GM12878 (cell line): ENCODE results near the gene PPARD. TPM values are rescaled to one million over a fixed set of nuclear protein-coding genes. Genes with fewer than 3 reads are reported as not detected.

Experiments used
- ASH2L ChIP-seq: fragments of 300-600, 200-600 bp; sonication (generic); IDR thresholded peaks from 2 replicates; pipeline ENCODE4 v1.6.1; 2017; ENCODE audit warnings: low read depth, mild to moderate bottlenecking, borderline replicate concordance
- CBFB ChIP-seq: IDR thresholded peaks from 2 replicates; pipeline ENCODE4 v1.6.1; 2016; ENCODE audit warnings: antibody characterized with exemption, low read depth
- CREM ChIP-seq: IDR thresholded peaks from 2 replicates; pipeline ENCODE4 v1.6.1; 2014; ENCODE audit warnings: antibody characterized with exemption, low read depth
- DPF2 ChIP-seq: fragments of 450-650 bp; IDR thresholded peaks from 2 replicates; pipeline ENCODE4 v1.6.1; 2017; ENCODE audit warnings: mild to moderate bottlenecking
- FOXM1 ChIP-seq: IDR thresholded peaks from 2 replicates; pipeline ENCODE4 v1.6.1; 2012; ENCODE audit warnings: low read depth, mild to moderate bottlenecking, inconsistent platforms, low read length, moderate library complexity
- KLF5 ChIP-seq: fragments of 450-650 bp; IDR thresholded peaks from 2 replicates; pipeline ENCODE4 v1.6.1; 2014; ENCODE audit warnings: mild to moderate bottlenecking; ENCODE audit not compliant: partially characterized antibody
- MLLT1 ChIP-seq: fragments of 450-650 bp; IDR thresholded peaks from 2 replicates; pipeline ENCODE4 v1.6.1; 2016; ENCODE audit warnings: mild to moderate bottlenecking
- NFIC ChIP-seq: IDR thresholded peaks from 2 replicates; pipeline ENCODE4 v1.6.1; 2012; ENCODE audit warnings: low read depth, mild to moderate bottlenecking, inconsistent platforms, low read length, moderate library complexity
- PML ChIP-seq: IDR thresholded peaks from 2 replicates; pipeline ENCODE4 v1.6.1; 2012; ENCODE audit warnings: low read length, inconsistent platforms
- RUNX3 ChIP-seq: IDR thresholded peaks from 2 replicates; pipeline ENCODE4 v1.6.1; 2012; ENCODE audit warnings: low read length, inconsistent platforms
- SIN3A ChIP-seq: IDR thresholded peaks from 2 replicates; pipeline ENCODE4 v1.6.1; 2012; ENCODE audit warnings: low read depth, low read length, improper control_type of control experiment
- SMC3 ChIP-seq: IDR thresholded peaks from 2 replicates; pipeline ENCODE4 v1.6.1; 2011; ENCODE audit warnings: low read length, improper control_type of control experiment, borderline replicate concordance
- USF2 ChIP-seq: IDR thresholded peaks from 2 replicates; pipeline ENCODE4 v1.6.1; 2011; ENCODE audit warnings: low read depth, low read length, improper control_type of control experiment, borderline replicate concordance
- polyA plus RNA-seq, 11 experiments: library from polyadenylated mRNA; depleted of rRNA in 4 of 11; unstranded in 6 of 11; stranded (reverse) in 5 of 11; fragments of >200 nt; fragmentation: Nextera tagmentation in 4 of 11; fragmentation: Illumina TruSeq in 1 of 11; extraction: Ambion mirVana in 4 of 11; extraction: Trizol in 1 of 11; gene quantifications; 1 replicate in 1 of 11; 2 replicates in 10 of 11; pipeline versions ENCODE4 v1.2.1 to v1.2.3, GENCODE V29; 2011 to 2016; ENCODE audit warnings: inconsistent platforms in 2 of 11, missing spikeins in 2 of 11, low read depth in 1 of 11
- total RNA-seq, 4 experiments: library from RNA; depleted of rRNA in 3 of 4; stranded (reverse); fragments of >200 nt in 3 of 4; fragmentation: Illumina TruSeq in 1 of 4; extraction: Trizol in 1 of 4; gene quantifications; 2 replicates each; pipeline versions ENCODE4 v1.2.1 to v1.2.3, GENCODE V29; 2013 to 2021
- TF ChIP-seq, protein P1 (sequence below): fragments of 450-650 bp; IDR thresholded peaks from 2 replicates; pipeline ENCODE4 v1.6.1; 2017; ENCODE audit warnings: mild to moderate bottlenecking, moderate library complexity
- TF ChIP-seq, protein P2 (sequence below): IDR thresholded peaks from 2 replicates; pipeline ENCODE4 v1.6.1; 2012; ENCODE audit warnings: mild to moderate bottlenecking, low read depth, low read length
- TF ChIP-seq, protein P3 (sequence below): fragments of 450-650 bp; IDR thresholded peaks from 2 replicates; pipeline ENCODE4 v1.6.1; 2017; ENCODE audit warnings: mild to moderate bottlenecking, low read depth, inconsistent platforms; ENCODE audit not compliant: poor library complexity, severe bottlenecking
- TF ChIP-seq, protein P4 (sequence below): IDR thresholded peaks from 2 replicates; pipeline ENCODE4 v1.6.1; 2012; ENCODE audit warnings: low read depth, low read length, improper control_type of control experiment

Gene PPARD
- total and polyA plus RNA-seq, 10 of the 15 experiments (the other 5 are each of a cell fraction or from before 2014, with no cell fraction given): 0.05 to 12.6 (median 6.7) TPM

- TF ChIP-seq FOXM1 (peak; percentile 67; the same call in 1 of the 2 replicates), ASH2L (no peak), NFIC (peak; percentile 81; the same call in 1 of the 2 replicates), KLF5 (no peak), USF2 (no peak), DPF2 (peak; percentile 74; the same call in 1 of the 2 replicates), PML (peak; percentile 33; the same call in 1 of the 2 replicates), CREM (peak; percentile 41), RUNX3 (peak; percentile 62), SMC3 (no peak), CBFB (no peak), MLLT1 (no peak), SIN3A (no peak)
- TF ChIP-seq, protein P1, sequence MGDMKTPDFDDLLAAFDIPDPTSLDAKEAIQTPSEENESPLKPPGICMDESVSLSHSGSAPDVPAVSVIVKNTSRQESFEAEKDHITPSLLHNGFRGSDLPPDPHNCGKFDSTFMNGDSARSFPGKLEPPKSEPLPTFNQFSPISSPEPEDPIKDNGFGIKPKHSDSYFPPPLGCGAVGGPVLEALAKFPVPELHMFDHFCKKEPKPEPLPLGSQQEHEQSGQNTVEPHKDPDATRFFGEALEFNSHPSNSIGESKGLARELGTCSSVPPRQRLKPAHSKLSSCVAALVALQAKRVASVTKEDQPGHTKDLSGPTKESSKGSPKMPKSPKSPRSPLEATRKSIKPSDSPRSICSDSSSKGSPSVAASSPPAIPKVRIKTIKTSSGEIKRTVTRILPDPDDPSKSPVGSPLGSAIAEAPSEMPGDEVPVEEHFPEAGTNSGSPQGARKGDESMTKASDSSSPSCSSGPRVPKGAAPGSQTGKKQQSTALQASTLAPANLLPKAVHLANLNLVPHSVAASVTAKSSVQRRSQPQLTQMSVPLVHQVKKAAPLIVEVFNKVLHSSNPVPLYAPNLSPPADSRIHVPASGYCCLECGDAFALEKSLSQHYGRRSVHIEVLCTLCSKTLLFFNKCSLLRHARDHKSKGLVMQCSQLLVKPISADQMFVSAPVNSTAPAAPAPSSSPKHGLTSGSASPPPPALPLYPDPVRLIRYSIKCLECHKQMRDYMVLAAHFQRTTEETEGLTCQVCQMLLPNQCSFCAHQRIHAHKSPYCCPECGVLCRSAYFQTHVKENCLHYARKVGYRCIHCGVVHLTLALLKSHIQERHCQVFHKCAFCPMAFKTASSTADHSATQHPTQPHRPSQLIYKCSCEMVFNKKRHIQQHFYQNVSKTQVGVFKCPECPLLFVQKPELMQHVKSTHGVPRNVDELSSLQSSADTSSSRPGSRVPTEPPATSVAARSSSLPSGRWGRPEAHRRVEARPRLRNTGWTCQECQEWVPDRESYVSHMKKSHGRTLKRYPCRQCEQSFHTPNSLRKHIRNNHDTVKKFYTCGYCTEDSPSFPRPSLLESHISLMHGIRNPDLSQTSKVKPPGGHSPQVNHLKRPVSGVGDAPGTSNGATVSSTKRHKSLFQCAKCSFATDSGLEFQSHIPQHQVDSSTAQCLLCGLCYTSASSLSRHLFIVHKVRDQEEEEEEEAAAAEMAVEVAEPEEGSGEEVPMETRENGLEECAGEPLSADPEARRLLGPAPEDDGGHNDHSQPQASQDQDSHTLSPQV: no peak
- TF ChIP-seq, protein P2, sequence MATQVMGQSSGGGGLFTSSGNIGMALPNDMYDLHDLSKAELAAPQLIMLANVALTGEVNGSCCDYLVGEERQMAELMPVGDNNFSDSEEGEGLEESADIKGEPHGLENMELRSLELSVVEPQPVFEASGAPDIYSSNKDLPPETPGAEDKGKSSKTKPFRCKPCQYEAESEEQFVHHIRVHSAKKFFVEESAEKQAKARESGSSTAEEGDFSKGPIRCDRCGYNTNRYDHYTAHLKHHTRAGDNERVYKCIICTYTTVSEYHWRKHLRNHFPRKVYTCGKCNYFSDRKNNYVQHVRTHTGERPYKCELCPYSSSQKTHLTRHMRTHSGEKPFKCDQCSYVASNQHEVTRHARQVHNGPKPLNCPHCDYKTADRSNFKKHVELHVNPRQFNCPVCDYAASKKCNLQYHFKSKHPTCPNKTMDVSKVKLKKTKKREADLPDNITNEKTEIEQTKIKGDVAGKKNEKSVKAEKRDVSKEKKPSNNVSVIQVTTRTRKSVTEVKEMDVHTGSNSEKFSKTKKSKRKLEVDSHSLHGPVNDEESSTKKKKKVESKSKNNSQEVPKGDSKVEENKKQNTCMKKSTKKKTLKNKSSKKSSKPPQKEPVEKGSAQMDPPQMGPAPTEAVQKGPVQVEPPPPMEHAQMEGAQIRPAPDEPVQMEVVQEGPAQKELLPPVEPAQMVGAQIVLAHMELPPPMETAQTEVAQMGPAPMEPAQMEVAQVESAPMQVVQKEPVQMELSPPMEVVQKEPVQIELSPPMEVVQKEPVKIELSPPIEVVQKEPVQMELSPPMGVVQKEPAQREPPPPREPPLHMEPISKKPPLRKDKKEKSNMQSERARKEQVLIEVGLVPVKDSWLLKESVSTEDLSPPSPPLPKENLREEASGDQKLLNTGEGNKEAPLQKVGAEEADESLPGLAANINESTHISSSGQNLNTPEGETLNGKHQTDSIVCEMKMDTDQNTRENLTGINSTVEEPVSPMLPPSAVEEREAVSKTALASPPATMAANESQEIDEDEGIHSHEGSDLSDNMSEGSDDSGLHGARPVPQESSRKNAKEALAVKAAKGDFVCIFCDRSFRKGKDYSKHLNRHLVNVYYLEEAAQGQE: no peak
- TF ChIP-seq, protein P3, sequence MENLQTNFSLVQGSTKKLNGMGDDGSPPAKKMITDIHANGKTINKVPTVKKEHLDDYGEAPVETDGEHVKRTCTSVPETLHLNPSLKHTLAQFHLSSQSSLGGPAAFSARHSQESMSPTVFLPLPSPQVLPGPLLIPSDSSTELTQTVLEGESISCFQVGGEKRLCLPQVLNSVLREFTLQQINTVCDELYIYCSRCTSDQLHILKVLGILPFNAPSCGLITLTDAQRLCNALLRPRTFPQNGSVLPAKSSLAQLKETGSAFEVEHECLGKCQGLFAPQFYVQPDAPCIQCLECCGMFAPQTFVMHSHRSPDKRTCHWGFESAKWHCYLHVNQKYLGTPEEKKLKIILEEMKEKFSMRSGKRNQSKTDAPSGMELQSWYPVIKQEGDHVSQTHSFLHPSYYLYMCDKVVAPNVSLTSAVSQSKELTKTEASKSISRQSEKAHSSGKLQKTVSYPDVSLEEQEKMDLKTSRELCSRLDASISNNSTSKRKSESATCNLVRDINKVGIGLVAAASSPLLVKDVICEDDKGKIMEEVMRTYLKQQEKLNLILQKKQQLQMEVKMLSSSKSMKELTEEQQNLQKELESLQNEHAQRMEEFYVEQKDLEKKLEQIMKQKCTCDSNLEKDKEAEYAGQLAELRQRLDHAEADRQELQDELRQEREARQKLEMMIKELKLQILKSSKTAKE: no peak
- TF ChIP-seq, protein P4, sequence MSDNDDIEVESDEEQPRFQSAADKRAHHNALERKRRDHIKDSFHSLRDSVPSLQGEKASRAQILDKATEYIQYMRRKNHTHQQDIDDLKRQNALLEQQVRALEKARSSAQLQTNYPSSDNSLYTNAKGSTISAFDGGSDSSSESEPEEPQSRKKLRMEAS: no peak
Measured at GRCh38 chr6:35368038-35368887, 25.9 kb downstream of the PPARD start (continued).
